Measurements from ENCODE around the gene PPIP5K2. TPM values are rescaled to one million over a fixed set of nuclear protein-coding genes. Genes with fewer than 3 reads are reported as not detected.

PPIP5K2 gene
- total RNA-seq, 6 experiments from 2014 or later = 19.4 to 30.6 (median 26.3) TPM

GRCh38 chr5:103114440-103114839 is 5.7 kb upstream of the PPIP5K2 start:
- TF ChIP-seq CTCF (IDR thresholded peaks at IDR 0.05) (no peak), POLR2A (IDR thresholded peaks at IDR 0.05) (no peak)
- no peak overlapping the region for H3K27ac ChIP-seq
- no peak for DNase-seq
- no peak for ATAC-seq
- no peaks in the 10 kb centered on the region for H3K36me3 ChIP-seq
- H3K9me3 ChIP-seq = no peaks in the 10 kb centered on the region
- no peaks in the 10 kb centered on the region for H3K27me3 ChIP-seq
- H3K4me3 ChIP-seq = no peak overlapping the region
- WGBS (ENCODE audit: insufficient coverage, low coverage, low lambda C conversion rate, missing lambda C conversion rate) = 79% methylated on average over 2 of the region's 2 CpGs
- peaks cover 0 to 4% (median 0%) of the 10 kb centered on the region in 4 donors for H3K4me1 ChIP-seq
- intact Hi-C loops (cut with DNase I) = no loop called here

GRCh38 chr5:103117471-103117991 is 2.6 kb upstream of the PPIP5K2 start:
- Histone ChIP-seq H3K36me3 (no peaks in the 10 kb centered on the region), H3K4me1 (peaks cover 0 to 11% (median 2%) of the 10 kb centered on the region in 4 donors), H3K27me3 (no peaks in the 10 kb centered on the region), H3K4me3 (no peak overlapping the region), H3K27ac (no peak overlapping the region), H3K9me3 (no peaks in the 10 kb centered on the region)
- no peak for TF ChIP-seq CTCF (IDR thresholded peaks at IDR 0.05)
- TF ChIP-seq POLR2A (IDR thresholded peaks at IDR 0.05) = no peak
- no peak for ATAC-seq
- WGBS (ENCODE audit: insufficient coverage, low coverage, low lambda C conversion rate, missing lambda C conversion rate) = 90% methylated on average over 4 of the region's 4 CpGs
- no peak for DNase-seq
- intact Hi-C loops (cut with DNase I) = no loop called here

DNA sequence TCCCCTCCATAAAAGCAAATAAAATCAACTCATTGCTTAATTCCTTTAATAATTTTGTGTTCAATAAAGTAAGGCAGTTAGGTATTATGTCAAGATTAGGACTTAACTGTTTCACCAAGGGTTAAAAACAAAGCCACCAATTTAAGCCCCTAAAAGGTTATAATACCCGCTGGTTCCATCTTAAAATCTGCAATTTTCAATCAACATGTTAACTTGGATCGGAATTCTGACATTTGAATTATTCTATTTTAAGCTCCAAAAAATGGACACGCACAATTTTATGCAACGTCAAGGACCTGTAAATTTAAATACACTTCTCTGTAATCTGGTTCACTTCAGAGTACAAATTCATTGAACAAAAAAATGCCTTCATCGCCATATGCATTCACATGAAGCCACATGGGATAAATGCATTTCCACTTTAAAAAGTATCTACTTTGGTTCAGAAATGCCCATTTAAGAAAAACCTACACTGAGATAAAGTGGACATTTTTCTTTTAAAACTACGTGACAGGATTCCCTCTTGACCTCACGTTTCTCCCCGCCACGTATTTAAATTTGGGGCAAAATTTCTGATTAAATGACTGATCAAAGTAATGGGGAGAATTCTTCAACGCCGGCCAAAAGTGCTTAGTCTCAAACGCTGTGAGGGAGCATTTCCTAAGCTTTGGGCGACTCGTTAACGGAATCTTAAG is 884 bp upstream of the PPIP5K2 start:
- no peaks in the 10 kb centered on the region for H3K9me3 ChIP-seq
- DNase-seq (no peak), ATAC-seq (peak in 1 of 4 donors; percentile 1)
- TF ChIP-seq POLR2A (IDR thresholded peaks at IDR 0.05) (no peak), CTCF (IDR thresholded peaks at IDR 0.05) (no peak)
- H3K4me1 ChIP-seq = peaks cover 0 to 11% (median 2%) of the 10 kb centered on the region in 4 donors
- peak overlapping the region; percentile 90 to 97 (median 94) for H3K27ac ChIP-seq
- no peaks in the 10 kb centered on the region for H3K27me3 ChIP-seq
- intact Hi-C loops (cut with DNase I) = no loop called here
- under 1% methylated on average over 14 of the region's 15 CpGs for WGBS (ENCODE audit: insufficient coverage, low coverage, low lambda C conversion rate, missing lambda C conversion rate)
- no peaks in the 10 kb centered on the region for H3K36me3 ChIP-seq
- H3K4me3 ChIP-seq = peak overlapping the region; percentile 72 to 82 (median 72)

GRCh38 chr5:103120607-103121200 is 603 bp downstream of the PPIP5K2 start:
- Histone ChIP-seq H3K4me3 (peak overlapping the region; percentile 72 to 82 (median 72)), H3K9me3 (no peaks in the 10 kb centered on the region), H3K27me3 (no peaks in the 10 kb centered on the region), H3K4me1 (peaks cover 0 to 11% (median 2%) of the 10 kb centered on the region in 4 donors), H3K27ac (peak overlapping the region; percentile 90 to 97 (median 94)), H3K36me3 (no peaks in the 10 kb centered on the region)
- no peak for TF ChIP-seq POLR2A (IDR thresholded peaks at IDR 0.05)
- no peak for ATAC-seq
- 1% methylated on average over 16 of the region's 17 CpGs for WGBS (ENCODE audit: insufficient coverage, low coverage, low lambda C conversion rate, missing lambda C conversion rate)
- DNase-seq = no peak
- intact Hi-C loops (cut with DNase I) = no loop called here

- Histone ChIP-seq H3K4me1 (peaks cover 0 to 11% (median 2%) of the 10 kb centered on the region in 4 donors), H3K27ac (no peak overlapping the region), H3K4me3 (no peak overlapping the region), H3K27me3 (no peaks in the 10 kb centered on the region), H3K9me3 (no peaks in the 10 kb centered on the region), H3K36me3 (no peaks in the 10 kb centered on the region)
- no peak for TF ChIP-seq CTCF (IDR thresholded peaks at IDR 0.05)
- TF ChIP-seq POLR2A (IDR thresholded peaks at IDR 0.05) = no peak
- no peak for ATAC-seq
- intact Hi-C loops (cut with DNase I) = no loop called here
- WGBS (ENCODE audit: insufficient coverage, low coverage, low lambda C conversion rate, missing lambda C conversion rate) = 70% methylated on average over 3 of the region's 3 CpGs
- DNase-seq = no peak
These were observed 2.1 kb downstream of the PPIP5K2 start for GRCh38 chr5:103122242-103122641.

Measured in right lobe of liver (tissue), 6 donors.